Rectal smooth muscle tissue (tissue), 1 donor: ENCODE data around the gene SH3RF3.
A peak's percentile ranks its signal among the peaks of the same experiment; 100 is the strongest.

Source experiments
- H3K27ac ChIP-seq: one replicate; pipeline ENCODE4 v1.7.0; 2013; ENCODE audit warnings: low read depth, low read length, inconsistent platforms
- H3K27me3 ChIP-seq: one replicate; pipeline ENCODE4 v1.7.0; 2013; ENCODE audit warnings: low read length; ENCODE audit not compliant: control insufficient read depth, insufficient read depth
- H3K36me3 ChIP-seq: one replicate; pipeline ENCODE4 v1.7.0; 2013; ENCODE audit warnings: low read length; ENCODE audit not compliant: control insufficient read depth, insufficient read depth
- H3K4me1 ChIP-seq: one replicate; pipeline ENCODE4 v1.7.0; 2013; ENCODE audit warnings: low read length; ENCODE audit not compliant: control insufficient read depth, insufficient read depth
- H3K4me3 ChIP-seq: one replicate; pipeline ENCODE4 v1.7.0; 2013; ENCODE audit warnings: low read length
- H3K9ac ChIP-seq: one replicate; pipeline ENCODE4 v1.7.0; 2013; ENCODE audit warnings: low read length

SH3RF3 gene

GRCh38 chr2:109242654-109243331 is 113.8 kb downstream of the SH3RF3 start:
- Histone ChIP-seq H3K4me1 (peaks cover 41% of the 10 kb centered on the region), H3K9ac (no peak overlapping the region)

GRCh38 chr2:109243526-109244303 is 114.7 kb downstream of the SH3RF3 start:
- Histone ChIP-seq H3K9ac (no peak overlapping the region), H3K4me3 (no peak overlapping the region), H3K27me3 (no peaks in the 10 kb centered on the region), H3K36me3 (no peaks in the 10 kb centered on the region), H3K27ac (peak overlapping the region; percentile 84), H3K4me1 (peaks cover 39% of the 10 kb centered on the region)

More at GRCh38 chr2:109242654-109243331, 113.8 kb downstream of the SH3RF3 start:
- Histone ChIP-seq H3K4me3 (no peak overlapping the region), H3K27ac (peak overlapping the region; percentile 84), H3K36me3 (no peaks in the 10 kb centered on the region), H3K27me3 (no peaks in the 10 kb centered on the region)

DNA sequence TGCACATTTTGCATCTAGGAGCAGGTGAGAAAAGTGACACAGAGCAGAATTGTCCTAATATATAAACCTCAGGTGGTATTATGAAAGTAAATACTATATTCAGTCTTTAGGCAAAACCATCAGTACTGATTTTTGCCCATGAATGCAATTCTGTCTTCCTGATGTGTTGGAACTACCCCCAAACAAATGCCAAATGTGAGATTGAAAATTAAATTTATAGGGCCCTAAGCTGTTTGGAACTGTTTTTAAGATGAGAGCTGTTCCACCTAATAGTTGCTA is 115.2 kb downstream of the SH3RF3 start:
- H3K27me3 ChIP-seq, result no peaks in the 10 kb centered on the region
- H3K27ac ChIP-seq, result peak overlapping the region; percentile 84
- peaks cover 35% of the 10 kb centered on the region for H3K4me1 ChIP-seq
- H3K36me3 ChIP-seq, result no peaks in the 10 kb centered on the region
- H3K9ac ChIP-seq, result no peak overlapping the region
- no peak overlapping the region for H3K4me3 ChIP-seq

DNA sequence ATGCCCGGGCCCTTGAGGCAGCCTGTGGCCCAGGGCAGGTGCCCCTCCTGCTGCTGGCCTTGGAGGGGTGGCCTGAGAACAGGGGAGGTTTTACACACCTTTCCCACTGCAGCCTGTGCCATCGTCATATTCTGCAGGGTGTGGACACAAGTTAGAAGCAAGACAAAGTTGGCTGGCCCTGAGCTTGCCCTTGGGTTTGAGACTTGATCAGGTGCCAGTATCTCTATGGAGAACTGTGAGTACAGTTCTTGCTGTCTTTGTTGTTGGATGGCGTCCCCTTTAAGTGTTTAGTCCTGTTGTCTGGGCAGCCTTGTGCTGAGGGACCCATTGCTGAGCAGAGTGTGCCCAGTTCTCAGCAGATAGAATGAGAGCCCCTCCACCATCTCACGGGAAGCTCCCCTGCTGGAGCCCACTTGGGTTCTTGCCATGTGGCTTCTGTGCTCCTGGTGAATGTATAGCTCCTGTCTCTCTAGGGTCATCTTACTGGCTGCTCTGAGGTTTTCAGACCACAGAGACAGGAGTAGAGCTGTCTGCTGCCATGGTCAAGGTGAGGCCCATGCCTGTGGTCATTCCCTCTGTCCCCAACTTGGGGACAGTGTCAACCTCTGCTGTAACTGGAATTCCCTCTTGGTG is 115.9 kb downstream of the SH3RF3 start:
- no peak overlapping the region for H3K4me3 ChIP-seq
- peak overlapping the region; percentile 21 for H3K27ac ChIP-seq
- H3K9ac ChIP-seq, result no peak overlapping the region
- peaks cover 35% of the 10 kb centered on the region for H3K4me1 ChIP-seq
- no peaks in the 10 kb centered on the region for H3K36me3 ChIP-seq
- H3K27me3 ChIP-seq, result no peaks in the 10 kb centered on the region

GRCh38 chr2:109246176-109246575 is 117.2 kb downstream of the SH3RF3 start:
- Histone ChIP-seq H3K9ac (no peak overlapping the region), H3K4me3 (no peak overlapping the region), H3K27ac (no peak overlapping the region), H3K4me1 (peaks cover 35% of the 10 kb centered on the region), H3K27me3 (no peaks in the 10 kb centered on the region), H3K36me3 (no peaks in the 10 kb centered on the region)

DNA sequence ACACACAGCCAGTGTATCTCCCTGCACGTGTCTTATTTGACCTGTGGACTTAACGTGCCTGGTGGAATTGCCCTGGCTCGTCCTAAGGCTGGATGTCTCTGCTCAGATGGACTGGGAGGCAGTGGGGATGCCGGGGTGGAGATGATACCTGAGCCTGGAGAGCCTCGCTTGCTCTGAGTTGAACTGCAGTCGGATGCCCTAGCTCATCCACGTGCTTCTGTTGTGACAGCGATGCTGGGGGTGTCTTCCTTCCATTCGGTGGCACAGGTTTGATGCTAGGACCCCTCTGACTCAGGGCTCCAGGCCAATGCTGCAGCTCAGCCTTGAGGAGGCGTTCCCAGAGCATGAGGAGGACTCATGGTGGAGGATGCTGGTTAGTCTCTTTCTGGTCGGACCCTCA is 117.6 kb downstream of the SH3RF3 start:
- no peaks in the 10 kb centered on the region for H3K27me3 ChIP-seq
- H3K4me1 ChIP-seq, result peaks cover 35% of the 10 kb centered on the region
- no peak overlapping the region for H3K9ac ChIP-seq
- H3K36me3 ChIP-seq, result no peaks in the 10 kb centered on the region
- H3K4me3 ChIP-seq, result no peak overlapping the region
- H3K27ac ChIP-seq, result no peak overlapping the region

DNA sequence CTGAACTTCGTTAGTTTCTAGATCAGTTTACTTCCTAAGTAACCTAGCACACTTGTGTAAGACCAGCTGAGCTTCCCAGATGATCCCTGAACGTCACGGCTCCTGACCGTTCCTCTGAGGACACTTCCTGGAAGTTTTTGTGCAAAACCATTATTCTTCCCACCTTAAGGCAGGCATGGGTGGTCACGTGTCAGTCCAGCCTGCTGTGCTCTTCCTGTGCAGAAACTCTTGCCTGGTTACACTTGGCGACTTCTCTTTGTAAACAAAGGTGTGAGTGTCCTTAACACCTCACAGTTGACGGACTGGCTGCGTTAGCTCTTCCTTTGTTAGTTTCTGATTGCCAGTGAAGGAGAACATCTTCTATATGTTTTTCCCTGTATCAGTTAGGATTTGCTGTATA is 118.3 kb downstream of the SH3RF3 start:
- Histone ChIP-seq H3K4me1 (peaks cover 29% of the 10 kb centered on the region), H3K9ac (no peak overlapping the region), H3K36me3 (no peaks in the 10 kb centered on the region), H3K27me3 (no peaks in the 10 kb centered on the region), H3K4me3 (no peak overlapping the region), H3K27ac (no peak overlapping the region)

- H3K27ac ChIP-seq, result no peak overlapping the region
These were observed 118.8 kb downstream of the SH3RF3 start for GRCh38 chr2:109247812-109248211.

DNA sequence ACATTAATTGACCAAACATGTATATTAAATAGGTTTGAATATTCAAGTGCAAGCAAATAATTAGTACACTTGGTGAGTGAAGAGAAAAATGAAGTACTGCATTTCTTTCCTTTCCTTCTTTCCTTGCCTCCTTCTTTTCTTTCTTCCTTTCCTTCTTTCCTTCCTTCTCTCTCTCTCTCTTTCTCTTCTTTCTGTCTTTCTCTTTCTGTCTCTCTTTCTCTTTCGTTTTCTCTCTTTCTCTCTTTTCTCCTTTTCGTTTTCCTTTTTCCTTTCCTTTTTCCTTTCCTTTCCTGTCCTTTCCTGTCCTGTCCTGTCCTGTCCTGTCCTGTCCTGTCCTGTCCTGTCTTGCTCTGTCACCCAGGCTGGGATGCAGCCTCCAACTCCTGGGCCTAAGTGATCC is 119.6 kb downstream of the SH3RF3 start:
- H3K27ac ChIP-seq, result no peak overlapping the region
- H3K27me3 ChIP-seq, result no peaks in the 10 kb centered on the region
- H3K4me3 ChIP-seq, result no peak overlapping the region
- H3K9ac ChIP-seq, result no peak overlapping the region
- H3K4me1 ChIP-seq, result peaks cover 18% of the 10 kb centered on the region
- H3K36me3 ChIP-seq, result no peaks in the 10 kb centered on the region

More at GRCh38 chr2:109247812-109248211, 118.8 kb downstream of the SH3RF3 start:
- Histone ChIP-seq H3K4me3 (no peak overlapping the region), H3K9ac (no peak overlapping the region), H3K4me1 (peaks cover 24% of the 10 kb centered on the region), H3K36me3 (no peaks in the 10 kb centered on the region), H3K27me3 (no peaks in the 10 kb centered on the region)

DNA sequence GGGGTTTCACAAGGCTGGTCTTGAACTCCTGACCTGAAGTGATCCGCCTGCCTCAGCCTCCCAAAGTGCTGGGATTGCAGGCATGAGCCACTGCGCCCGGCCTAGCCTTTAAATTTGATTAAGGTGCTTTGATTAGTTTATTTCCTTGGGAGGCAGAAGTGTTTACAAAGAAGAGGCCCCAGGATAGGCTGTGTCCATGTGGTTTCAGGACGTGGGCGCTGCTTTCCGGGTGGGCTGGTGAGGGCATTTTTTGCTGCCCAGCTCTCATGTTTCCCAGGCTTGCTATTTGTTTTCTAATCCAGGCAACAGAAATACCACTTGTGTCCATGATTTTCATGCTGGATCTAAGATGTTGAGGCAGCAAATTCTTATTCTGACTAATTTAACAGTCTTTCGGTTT is 124.2 kb downstream of the SH3RF3 start:
- Histone ChIP-seq H3K27ac (no peak overlapping the region), H3K4me3 (no peak overlapping the region), H3K4me1 (peaks cover 2% of the 10 kb centered on the region), H3K9ac (no peak overlapping the region), H3K27me3 (no peaks in the 10 kb centered on the region), H3K36me3 (no peaks in the 10 kb centered on the region)

- Histone ChIP-seq H3K27me3 (no peaks in the 10 kb centered on the region), H3K27ac (no peak overlapping the region), H3K4me3 (no peak overlapping the region), H3K4me1 (peaks cover 9% of the 10 kb centered on the region), H3K36me3 (no peaks in the 10 kb centered on the region), H3K9ac (no peak overlapping the region)
These were observed 125.3 kb downstream of the SH3RF3 start for GRCh38 chr2:109254174-109254904.

DNA sequence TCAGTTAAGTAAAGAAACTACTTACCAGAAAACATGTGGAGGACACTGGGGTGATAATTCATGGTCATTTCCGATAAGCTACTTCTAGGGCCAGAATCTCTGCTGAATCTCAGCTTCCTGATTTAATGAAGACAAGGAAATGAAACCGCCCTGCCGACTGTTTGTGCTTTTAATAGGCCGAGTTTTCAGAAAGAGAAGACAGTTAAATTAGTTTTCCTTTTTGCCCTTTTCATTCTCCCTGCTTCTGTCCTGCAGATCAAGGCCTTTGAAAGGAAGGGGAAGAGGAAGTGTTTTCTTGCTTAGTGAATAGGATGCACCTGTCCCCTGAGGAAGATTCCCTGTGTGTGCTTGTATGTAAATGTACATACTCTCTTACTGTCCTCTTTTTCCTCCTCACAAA is 126.6 kb downstream of the SH3RF3 start:
- Histone ChIP-seq H3K27ac (no peak overlapping the region), H3K4me1 (peaks cover 15% of the 10 kb centered on the region), H3K4me3 (no peak overlapping the region), H3K36me3 (no peaks in the 10 kb centered on the region), H3K9ac (no peak overlapping the region), H3K27me3 (no peaks in the 10 kb centered on the region)
